Thymus (tissue), 11 donors: Measurements from ENCODE around the gene KNDC1. TPM values are rescaled to one million over a fixed set of nuclear protein-coding genes. Genes with fewer than 3 reads are reported as not detected.

Experiments used
- DNase-seq, 9 donors: peaks; one replicate each; pipeline ENCODE4 v3.0.0-alpha.2; 2013; ENCODE audit warnings: low spot score in 9 of 9, low read depth in 6 of 9, missing footprints in 1 of 9
- H3K27ac ChIP-seq, 2 donors: one replicate each; pipeline ENCODE4 v1.5.1; 2013; ENCODE audit warnings: control low read depth in 1 of 2, low read depth in 1 of 2, low read length in 1 of 2, mild to moderate bottlenecking in 1 of 2, moderate library complexity in 1 of 2
- H3K27me3 ChIP-seq, 2 donors: one replicate each; pipeline ENCODE4 v1.5.1; 2013; ENCODE audit warnings: low read length in 1 of 2; ENCODE audit not compliant: control insufficient read depth in 2 of 2, insufficient read depth in 1 of 2
- H3K36me3 ChIP-seq, 2 donors: one replicate each; pipeline ENCODE4 v1.5.1; 2013; ENCODE audit warnings: low read length in 1 of 2, mild to moderate bottlenecking in 1 of 2, moderate library complexity in 1 of 2; ENCODE audit not compliant: control insufficient read depth in 2 of 2, insufficient read depth in 2 of 2
- H3K4me1 ChIP-seq, 2 donors: one replicate each; pipeline ENCODE4 v1.5.1; 2013; ENCODE audit warnings: low read length in 2 of 2; ENCODE audit not compliant: control insufficient read depth in 2 of 2, insufficient read depth in 2 of 2
- H3K4me3 ChIP-seq, 2 donors: one replicate each; pipeline ENCODE4 v1.5.1; 2013; ENCODE audit warnings: low read length in 2 of 2, control low read depth in 1 of 2, mild to moderate bottlenecking in 1 of 2
- H3K9me3 ChIP-seq, 2 donors: one replicate each; pipeline ENCODE4 v1.5.1; 2013; ENCODE audit warnings: low read length in 1 of 2, mild to moderate bottlenecking in 1 of 2; ENCODE audit not compliant: control insufficient read depth in 2 of 2, insufficient read depth in 1 of 2
- WGBS: extraction: QIAGEN DNeasy Blood & Tissue Kit; methylation state at CpG from one replicate; pipeline ENCODE4 v1.1.7; 2013; 5-methylcytosine and 5-hydroxymethylcytosine counted together
- polyA plus RNA-seq: library from polyadenylated mRNA; stranded (reverse); fragments of 200-250 nt; gene quantifications from one replicate; pipeline ENCODE4 v1.2.3, GENCODE V29; 2013
- total RNA-seq: library from RNA; stranded (reverse); fragments of 120-200 nt; gene quantifications from one replicate; pipeline ENCODE4 v1.2.4, GENCODE V29; 2013
- donor health status: healthy.

KNDC1 gene
- total and polyA plus RNA-seq, 2 donors, result 0.02 to 0.19 TPM

DNA sequence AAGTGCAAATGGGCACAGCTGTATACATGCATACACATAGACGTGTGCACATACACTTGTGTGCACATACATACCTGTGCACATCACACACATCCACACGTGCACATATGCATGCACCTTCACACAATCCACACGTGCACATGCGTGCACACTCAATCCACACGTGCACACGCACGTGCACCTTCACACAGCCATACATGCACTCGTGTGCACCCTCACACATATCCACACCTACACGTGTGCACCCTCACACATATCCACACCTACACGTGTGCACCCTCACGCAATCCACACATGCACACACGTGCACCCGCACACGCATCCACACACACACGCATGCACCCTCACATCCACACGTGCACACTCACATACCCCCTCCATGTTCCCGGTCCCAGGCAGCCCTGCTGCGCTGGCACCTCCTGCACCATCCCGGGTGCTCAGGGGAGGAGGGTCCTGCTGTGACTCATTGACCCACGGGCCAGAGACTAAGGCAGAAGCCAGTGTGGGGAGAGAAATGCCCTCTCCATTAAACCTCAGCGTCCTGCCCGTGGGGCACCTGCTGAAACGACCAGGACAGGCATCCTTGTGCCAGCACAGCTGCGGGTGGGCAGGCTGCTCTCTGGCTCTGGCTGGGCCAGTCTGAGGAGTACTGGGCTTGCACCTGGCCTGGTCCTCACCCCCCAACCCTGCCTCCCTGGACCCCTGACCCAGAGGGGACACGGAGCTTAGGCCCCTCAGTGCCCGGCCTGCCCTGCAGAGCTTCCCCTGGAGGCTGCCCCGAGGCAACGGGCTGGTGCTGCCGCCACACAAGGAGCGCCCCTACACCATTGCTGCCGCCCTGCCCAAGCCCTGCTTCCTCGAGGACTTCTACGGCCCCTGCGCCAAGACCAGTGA lies 52.2 kb downstream of the KNDC1 start:
- WGBS, result 91% methylated on average over 34 of the region's 34 CpGs

GRCh38 chr10:133212853-133213494 lies 53.0 kb downstream of the KNDC1 start:
- 84% methylated on average over 20 of the region's 20 CpGs for WGBS
- H3K27me3 ChIP-seq, result no peaks in the 10 kb centered on the region
- H3K4me1 ChIP-seq, result no peaks in the 10 kb centered on the region
- H3K9me3 ChIP-seq, result peaks cover 0 to 2% of the 10 kb centered on the region in 2 donors
- no peak overlapping the region for H3K27ac ChIP-seq
- no peak for DNase-seq
- no peak overlapping the region for H3K4me3 ChIP-seq
- H3K36me3 ChIP-seq, result no peaks in the 10 kb centered on the region

More for the DNA sequence above, 52.2 kb downstream of the KNDC1 start:
- no peak overlapping the region for H3K27ac ChIP-seq
- H3K9me3 ChIP-seq, result peaks cover 0 to 2% of the 10 kb centered on the region in 2 donors
- no peaks in the 10 kb centered on the region for H3K36me3 ChIP-seq
- H3K27me3 ChIP-seq, result no peaks in the 10 kb centered on the region
- no peaks in the 10 kb centered on the region for H3K4me1 ChIP-seq
- no peak for DNase-seq
- H3K4me3 ChIP-seq, result no peak overlapping the region

GRCh38 chr10:133213641-133214467 lies 53.8 kb downstream of the KNDC1 start:
- 92% methylated on average over 32 of the region's 32 CpGs for WGBS
- DNase-seq, result no peak

GRCh38 chr10:133214468-133215410 lies 54.7 kb downstream of the KNDC1 start:
- H3K27ac ChIP-seq, result no peak overlapping the region
- peaks cover 0 to 7% of the 10 kb centered on the region in 2 donors for H3K27me3 ChIP-seq
- H3K9me3 ChIP-seq, result peaks cover 0 to 2% of the 10 kb centered on the region in 2 donors
- no peak overlapping the region for H3K4me3 ChIP-seq
- H3K36me3 ChIP-seq, result no peaks in the 10 kb centered on the region
- WGBS, result 88% methylated on average over 28 of the region's 28 CpGs
- no peaks in the 10 kb centered on the region for H3K4me1 ChIP-seq
- no peak for DNase-seq

More at GRCh38 chr10:133213641-133214467, 53.8 kb downstream of the KNDC1 start:
- Histone ChIP-seq H3K4me3 (no peak overlapping the region), H3K27ac (no peak overlapping the region), H3K9me3 (peaks cover 0 to 2% of the 10 kb centered on the region in 2 donors), H3K4me1 (no peaks in the 10 kb centered on the region), H3K27me3 (no peaks in the 10 kb centered on the region), H3K36me3 (no peaks in the 10 kb centered on the region)

GRCh38 chr10:133215586-133215985 lies 55.6 kb downstream of the KNDC1 start:
- Histone ChIP-seq H3K36me3 (no peaks in the 10 kb centered on the region), H3K4me1 (no peaks in the 10 kb centered on the region), H3K9me3 (peaks cover 0 to 2% of the 10 kb centered on the region in 2 donors), H3K27ac (no peak overlapping the region), H3K4me3 (no peak overlapping the region), H3K27me3 (peaks cover 0 to 8% of the 10 kb centered on the region in 2 donors)
- DNase-seq, result no peak
- WGBS, result 96% methylated on average over 27 of the region's 27 CpGs

DNA sequence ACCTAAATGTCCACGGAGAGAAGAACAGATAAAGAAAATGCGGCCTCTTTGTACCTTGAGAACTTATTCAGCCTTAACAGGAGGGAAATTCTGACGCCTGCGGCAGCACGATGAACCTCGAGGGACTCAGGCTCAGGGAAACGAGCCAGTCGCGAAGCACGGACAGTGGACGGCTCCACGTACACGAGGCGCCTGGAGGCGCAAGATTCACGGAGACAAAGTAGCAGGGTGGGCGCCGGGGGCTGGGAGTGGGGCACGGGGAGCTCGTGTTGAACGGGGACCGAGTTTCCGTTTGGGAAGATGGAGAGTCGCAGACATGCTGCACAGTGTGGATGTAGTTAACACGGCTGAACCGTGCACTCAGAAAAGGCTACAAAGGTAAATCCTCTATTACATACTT lies 56.8 kb downstream of the KNDC1 start:
- Histone ChIP-seq H3K27me3 (peaks cover 0 to 12% of the 10 kb centered on the region in 2 donors), H3K4me1 (no peaks in the 10 kb centered on the region), H3K27ac (no peak overlapping the region), H3K36me3 (no peaks in the 10 kb centered on the region), H3K4me3 (no peak overlapping the region), H3K9me3 (peaks cover 0 to 2% of the 10 kb centered on the region in 2 donors)
- no peak for DNase-seq
- WGBS, result 88% methylated on average over 26 of the region's 26 CpGs

DNA sequence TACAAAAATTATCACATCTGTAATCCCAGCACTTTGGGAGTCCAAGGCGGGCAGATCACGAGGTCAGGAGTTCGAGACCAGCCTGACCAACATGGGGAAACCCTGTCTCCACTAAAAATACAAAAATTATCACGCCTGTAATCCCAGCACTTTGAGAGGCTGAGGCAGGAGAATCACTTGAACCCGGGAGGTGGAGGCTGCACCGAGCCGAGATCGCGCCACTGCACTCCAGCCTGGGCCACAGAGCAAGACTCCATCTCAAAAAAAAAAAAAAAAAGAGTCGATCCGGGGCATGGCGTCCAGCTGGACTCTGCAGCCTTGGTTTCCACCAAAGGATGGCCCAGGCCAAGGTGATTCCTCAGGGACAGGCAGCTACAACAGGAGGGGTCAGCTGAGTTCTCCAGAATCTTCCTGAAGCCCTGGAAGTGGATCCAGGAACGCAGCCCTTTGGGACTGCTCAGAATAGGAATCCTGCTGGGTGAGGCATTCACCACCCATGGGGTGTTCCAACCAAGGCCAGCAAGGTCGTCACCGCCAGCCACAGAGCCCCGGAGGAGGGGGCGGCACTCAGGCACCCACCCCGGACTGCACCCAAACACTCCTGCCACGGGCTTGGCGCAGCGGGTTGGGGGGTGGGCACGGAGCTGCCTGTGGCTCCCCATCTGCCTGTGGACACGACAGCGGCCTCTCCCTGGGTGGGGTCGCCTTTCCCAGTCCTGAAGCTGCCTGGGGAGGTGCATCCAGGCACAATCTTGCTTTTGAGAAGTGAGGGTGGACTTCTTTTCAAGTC lies 58.0 kb downstream of the KNDC1 start:
- Histone ChIP-seq H3K27ac (no peak overlapping the region), H3K27me3 (peaks cover 0 to 12% of the 10 kb centered on the region in 2 donors), H3K36me3 (no peaks in the 10 kb centered on the region), H3K4me1 (no peaks in the 10 kb centered on the region), H3K4me3 (no peak overlapping the region), H3K9me3 (peaks cover 0 to 2% of the 10 kb centered on the region in 2 donors)
- WGBS, result 93% methylated on average over 25 of the region's 25 CpGs
- DNase-seq, result no peak
